Epithelial cell of prostate (primary cell): ENCODE data around the gene STUB1.
A peak's percentile ranks its signal among the peaks of the same experiment; 100 is the strongest.

ENCODE experiments used
- DNase-seq: peaks from one replicate; pipeline ENCODE4 v3.0.0-alpha.2; 2011; ENCODE audit warnings: low read depth, low spot score
- H3K27ac ChIP-seq: fragments of 450-650 bp; 2 replicates; pipeline ENCODE4 v1.5.1; 2017; ENCODE audit warnings: mild to moderate bottlenecking

The STUB1 gene

GRCh38 chr16:662095-662494 is 18.1 kb upstream of the STUB1 start:
- no peak for DNase-seq
- H3K27ac ChIP-seq, result no peak overlapping the region

- H3K27ac ChIP-seq, result no peak overlapping the region
Measured at GRCh38 chr16:662597-662996, 17.6 kb upstream of the STUB1 start.

DNA sequence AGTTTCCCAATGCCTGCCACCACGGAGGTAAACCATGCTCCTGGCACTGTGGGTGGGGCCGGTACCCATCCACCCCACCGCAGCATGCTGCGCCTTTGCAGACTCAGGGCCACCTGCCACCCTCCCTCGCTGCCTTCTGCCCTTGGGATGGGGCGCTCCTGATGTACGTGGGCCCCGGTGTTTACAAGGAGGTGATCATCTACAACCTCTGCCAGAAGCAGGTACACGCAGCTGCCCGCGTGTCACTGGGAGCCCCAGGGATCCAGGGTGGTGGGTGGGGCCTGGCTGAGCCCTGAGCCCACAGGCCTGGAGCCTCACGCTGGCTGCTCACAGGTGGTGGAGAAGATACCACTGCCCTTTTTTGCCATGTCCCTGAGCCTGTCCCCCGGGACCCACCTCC is 13.6 kb upstream of the STUB1 start:
- H3K27ac ChIP-seq, result no peak overlapping the region
- no peak for DNase-seq

More at GRCh38 chr16:662597-662996, 17.6 kb upstream of the STUB1 start:
- no peak for DNase-seq

DNA sequence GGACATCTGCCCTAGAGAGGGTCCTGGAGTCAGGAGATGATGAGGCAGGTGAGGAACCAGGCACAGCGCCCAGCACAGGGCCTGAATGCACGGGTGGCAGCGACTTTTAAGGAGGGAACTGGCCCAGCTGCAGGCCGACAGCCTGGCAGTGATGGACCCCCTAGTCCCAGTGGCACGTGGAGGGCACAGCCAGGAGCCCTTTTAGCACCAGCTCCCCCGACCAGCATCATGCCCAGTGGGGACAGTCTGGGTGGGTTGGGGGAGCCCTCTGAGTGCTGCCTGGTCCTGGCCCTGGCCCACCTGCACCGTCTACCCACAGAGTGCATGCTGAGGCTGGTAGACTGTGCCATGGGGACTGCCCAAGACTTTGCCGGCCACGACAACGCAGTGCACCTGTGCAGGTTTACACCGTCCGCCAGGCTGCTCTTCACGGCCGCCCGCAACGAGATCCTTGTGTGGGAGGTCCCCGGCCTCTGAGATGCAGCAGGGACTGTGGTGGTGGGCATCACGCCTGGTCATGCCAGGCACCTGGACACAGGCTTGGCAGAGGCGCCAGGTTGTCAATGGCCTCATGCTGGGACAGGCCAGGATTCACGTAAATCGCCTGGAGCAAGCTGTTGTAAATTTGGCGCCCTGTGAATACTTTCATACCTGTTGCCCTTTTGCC is 13.0 kb upstream of the STUB1 start:
- peak overlapping the region; percentile 60 for H3K27ac ChIP-seq
- no peak for DNase-seq

GRCh38 chr16:667780-668518 is 12.3 kb upstream of the STUB1 start, which contains the start of gene RHOT2:
Gene RHOT2, plus strand, starts transcription at chr16:668132. Its CDS starts 68 bp downstream, at chr16:668200.
- peak within 1 kb of the TSS; percentile 60 for H3K27ac ChIP-seq
- peak; percentile 26 for DNase-seq

DNA sequence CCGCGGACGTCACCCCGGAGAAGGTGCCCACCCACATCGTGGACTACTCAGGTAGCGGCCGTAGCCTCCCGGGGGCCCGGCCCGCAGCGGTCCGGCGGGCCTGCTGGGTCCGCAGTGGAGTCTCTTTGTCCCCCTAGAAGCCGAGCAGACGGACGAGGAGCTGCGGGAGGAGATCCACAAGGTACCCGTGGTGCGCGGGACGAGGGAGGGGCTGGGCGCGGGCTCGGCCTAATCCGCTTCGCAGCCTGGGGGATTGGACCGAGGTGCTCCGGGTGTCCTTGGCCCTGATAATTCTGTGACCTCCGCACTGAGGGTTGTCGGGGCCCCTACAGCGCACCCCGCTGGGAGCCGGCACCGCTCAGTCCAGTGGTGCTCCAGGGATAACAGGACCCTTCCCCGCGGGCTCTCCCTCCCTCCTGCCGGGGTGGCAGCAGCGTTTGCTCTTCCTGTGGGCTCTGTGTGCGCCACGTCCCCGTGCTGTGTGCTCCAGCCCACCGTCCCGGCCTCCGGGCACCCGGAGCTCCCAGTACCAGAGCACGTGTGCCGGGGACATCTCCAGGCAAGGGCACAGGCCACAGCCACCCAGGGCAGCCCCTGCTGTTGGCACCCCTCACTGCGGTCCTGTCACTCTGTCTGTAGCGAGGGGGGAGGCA is 11.6 kb upstream of the STUB1 start:
- DNase-seq, result no peak

DNA sequence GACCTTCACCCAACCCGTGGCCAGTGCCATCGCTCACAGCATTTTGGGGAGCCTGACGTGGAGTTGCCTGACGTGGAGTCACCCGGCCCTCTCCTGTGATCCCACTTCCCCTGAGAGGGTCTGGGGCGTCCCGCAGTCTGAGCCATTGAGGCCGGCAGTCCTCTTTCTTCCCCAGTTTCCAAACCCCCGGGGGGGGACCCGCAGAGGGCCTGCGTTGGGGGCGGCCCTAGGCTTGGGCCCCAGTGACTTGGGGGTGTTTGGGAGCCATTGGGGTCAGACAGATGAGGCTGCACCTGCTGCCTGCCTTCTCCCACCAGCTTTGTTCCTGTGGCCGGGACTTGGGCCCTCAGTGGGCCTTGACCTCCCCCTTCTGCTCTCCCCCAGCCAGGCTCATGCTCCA is 10.5 kb upstream of the STUB1 start:
- H3K27ac ChIP-seq, result no peak overlapping the region
- DNase-seq, result no peak

More for the DNA sequence above, 11.6 kb upstream of the STUB1 start:
- H3K27ac ChIP-seq, result peak overlapping the region; percentile 60

DNA sequence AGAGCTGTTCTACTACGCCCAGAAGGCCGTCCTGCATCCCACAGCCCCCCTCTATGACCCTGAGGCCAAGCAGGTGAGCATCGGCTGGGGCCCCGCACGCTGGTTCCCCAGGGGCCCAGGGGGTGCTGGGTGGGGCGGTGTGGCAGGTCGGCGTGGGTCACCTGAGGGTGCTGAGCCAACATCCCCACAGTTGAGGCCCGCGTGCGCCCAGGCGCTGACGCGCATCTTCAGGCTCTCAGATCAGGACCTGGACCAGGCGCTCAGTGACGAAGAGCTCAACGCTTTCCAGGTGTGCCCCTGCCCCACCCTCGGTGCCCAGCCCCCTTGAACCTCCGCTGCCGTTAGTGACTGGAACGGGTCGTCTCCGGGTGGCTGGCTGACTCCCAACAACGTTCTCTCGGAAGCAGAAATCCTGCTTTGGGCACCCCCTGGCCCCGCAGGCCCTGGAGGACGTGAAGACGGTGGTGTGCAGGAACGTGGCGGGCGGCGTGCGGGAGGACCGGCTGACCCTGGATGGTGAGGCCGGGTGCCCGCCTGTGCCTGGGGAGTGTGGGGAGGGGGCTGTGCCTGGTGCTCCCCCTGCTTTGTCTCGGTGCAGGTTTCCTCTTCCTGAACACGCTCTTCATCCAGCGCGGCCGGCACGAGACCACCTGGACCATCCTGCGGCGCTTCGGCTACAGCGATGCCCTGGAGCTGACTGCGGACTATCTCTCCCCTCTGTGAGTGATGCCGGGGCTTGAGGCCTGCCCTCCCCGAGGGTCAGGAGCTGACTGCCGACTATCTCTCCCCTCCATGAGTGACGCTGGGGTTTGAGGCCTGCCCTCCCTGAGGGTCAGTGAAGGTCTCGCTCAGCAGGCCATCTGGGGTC is 9.5 kb upstream of the STUB1 start:
- DNase-seq, result no peak
- no peak overlapping the region for H3K27ac ChIP-seq

DNA sequence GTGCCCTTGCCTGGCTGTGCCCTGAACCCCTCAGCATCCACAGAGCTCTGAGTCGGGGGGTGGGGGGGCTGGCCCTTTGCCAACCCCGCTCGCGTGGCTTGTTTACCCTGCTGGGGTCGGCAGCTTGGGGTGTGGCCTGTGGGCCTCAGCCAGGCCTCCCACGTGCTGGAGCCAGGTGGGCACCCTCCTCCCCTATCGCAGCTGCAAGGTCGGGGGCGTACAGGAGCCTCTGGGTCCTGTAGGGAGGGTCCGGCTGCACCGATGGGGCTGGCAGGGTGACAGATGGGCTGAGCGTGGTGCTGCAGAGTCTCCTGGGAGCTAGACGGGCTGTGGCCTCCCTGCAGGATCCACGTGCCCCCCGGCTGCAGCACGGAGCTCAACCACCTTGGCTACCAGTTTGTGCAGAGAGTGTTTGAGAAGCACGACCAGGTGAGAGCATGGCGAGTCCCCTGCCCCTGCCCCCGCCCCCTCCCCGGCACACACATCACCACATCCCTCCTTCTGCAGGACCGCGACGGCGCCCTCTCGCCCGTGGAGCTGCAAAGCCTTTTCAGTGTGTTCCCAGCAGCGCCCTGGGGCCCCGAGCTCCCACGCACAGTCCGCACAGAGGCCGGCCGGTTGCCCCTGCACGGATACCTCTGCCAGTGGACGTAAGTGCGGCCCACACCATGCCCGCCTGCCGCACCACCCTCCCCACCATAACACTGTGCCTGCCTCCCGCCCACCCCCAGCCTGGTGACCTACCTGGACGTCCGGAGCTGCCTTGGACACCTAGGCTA is 8.7 kb upstream of the STUB1 start:
- no peak for DNase-seq
- no peak overlapping the region for H3K27ac ChIP-seq

- DNase-seq, result no peak
- H3K27ac ChIP-seq, result no peak overlapping the region
Measured at GRCh38 chr16:672371-672770, 7.8 kb upstream of the STUB1 start.

- H3K27ac ChIP-seq, result peak overlapping the region; percentile 39
- no peak for DNase-seq
Measured at GRCh38 chr16:672851-673250, 7.4 kb upstream of the STUB1 start.

DNA sequence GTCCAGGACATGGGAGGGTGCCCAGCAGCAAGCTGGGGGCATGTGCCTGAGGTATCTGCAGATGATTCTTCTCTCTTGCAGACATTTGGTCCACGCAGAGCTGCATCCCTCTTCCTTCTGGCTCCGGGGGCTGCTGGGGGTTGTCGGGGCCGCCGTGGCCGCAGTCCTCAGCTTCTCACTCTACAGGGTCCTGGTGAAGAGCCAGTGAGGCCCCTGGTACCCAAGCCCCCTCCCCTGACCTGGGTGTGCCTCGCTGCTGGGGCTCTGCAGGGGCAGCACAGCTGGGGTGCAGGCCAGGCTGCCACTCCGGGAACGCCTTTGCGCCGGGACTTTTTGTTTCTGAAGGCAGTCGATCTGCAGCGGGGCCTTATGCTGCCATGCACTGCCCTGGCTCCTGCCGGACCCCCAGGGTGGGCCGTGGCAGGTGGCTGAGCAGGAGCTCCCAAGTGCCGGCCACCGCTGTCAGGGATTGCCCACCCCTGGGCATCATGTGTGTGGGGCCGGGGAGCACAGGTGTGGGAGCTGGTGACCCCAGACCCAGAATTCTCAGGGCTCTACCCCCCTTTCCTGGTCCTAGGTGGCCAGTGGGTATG is 6.7 kb upstream of the STUB1 start:
- peak overlapping the region; percentile 39 for H3K27ac ChIP-seq
- no peak for DNase-seq

GRCh38 chr16:674214-674881 is 5.9 kb upstream of the STUB1 start:
- H3K27ac ChIP-seq, result peak overlapping the region; percentile 39
- no peak for DNase-seq

DNA sequence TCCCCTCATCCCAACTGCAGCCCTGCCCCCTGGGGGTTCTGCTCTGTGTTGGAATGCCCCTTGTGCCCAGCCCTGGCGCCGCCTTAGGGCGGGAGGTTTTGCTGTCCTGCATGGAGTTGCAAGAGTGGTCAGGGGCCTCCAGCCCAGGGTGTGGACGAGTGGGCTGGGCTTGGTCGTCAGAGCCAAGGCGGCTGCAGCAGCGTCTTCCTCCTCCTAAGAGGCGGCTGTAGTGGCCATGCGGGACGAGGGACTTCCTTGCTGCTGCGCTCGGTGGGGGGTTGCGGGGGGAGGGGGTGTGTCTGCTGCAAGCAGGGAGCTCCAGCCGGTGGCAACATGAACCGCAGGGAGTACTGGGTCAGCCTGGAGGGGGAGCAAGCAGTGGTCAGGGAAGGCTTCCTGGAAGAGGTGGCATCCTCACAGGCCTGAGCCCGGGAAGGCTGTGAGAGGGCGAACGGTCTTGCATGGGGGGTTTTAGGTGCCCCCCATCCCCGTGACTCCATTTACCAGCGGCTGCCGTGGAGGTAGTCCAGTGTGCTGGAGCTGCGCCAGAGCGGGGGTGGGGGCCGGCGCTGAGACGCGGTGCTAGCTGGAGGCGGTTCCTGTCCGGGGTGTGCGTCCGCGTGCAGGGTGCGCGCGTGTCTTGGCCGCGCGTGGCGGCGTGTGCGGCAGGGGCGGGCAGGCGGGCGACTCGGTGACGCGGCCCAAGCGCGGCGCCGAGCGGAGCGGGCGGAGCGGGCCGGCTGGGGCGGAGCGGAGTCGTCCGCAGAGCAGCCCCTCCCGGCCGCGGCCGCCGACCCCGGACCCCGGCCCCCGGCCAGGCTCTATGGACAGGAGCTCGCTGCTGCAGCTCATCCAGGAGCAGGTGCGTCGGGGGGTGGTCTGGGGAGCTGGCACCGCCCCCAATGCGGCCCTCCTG is 5.0 kb upstream of the STUB1 start, which contains the start of gene RHBDL1:
TSS of gene RHBDL1 (plus strand) at position 704 of the 916 bp plus-strand sequence. CDS start at position 824, 120 bp downstream.
- H3K27ac ChIP-seq, result peak within 1 kb of the TSS; percentile 58
- no peak for DNase-seq

- H3K27ac ChIP-seq, result peak overlapping the region; percentile 58
Measured at GRCh38 chr16:675884-676564, 4.2 kb upstream of the STUB1 start.

GRCh38 chr16:676565-676902 is 3.7 kb upstream of the STUB1 start:
- no peak for DNase-seq
- peak overlapping the region; percentile 58 for H3K27ac ChIP-seq

More at GRCh38 chr16:675884-676564, 4.2 kb upstream of the STUB1 start:
- no peak for DNase-seq

GRCh38 chr16:676913-677312 is 3.3 kb upstream of the STUB1 start:
- H3K27ac ChIP-seq, result peak overlapping the region; percentile 58
- peak; percentile 91 for DNase-seq
